IPS-15b (cell line): ENCODE measurements around the gene SDHAF4.
"Not testable (repeated sequence)": the region's sequence is repeated elsewhere in the genome, so short reads cannot be mapped to it uniquely, and the experiment has no call there.

Experiments
- H3K27me3 ChIP-seq: one replicate; pipeline ENCODE4 v1.6.1; 2013; ENCODE audit warnings: low read length; ENCODE audit not compliant: control insufficient read depth, insufficient read depth
- H3K36me3 ChIP-seq: one replicate; pipeline ENCODE4 v1.6.1; 2013; ENCODE audit warnings: low read length; ENCODE audit not compliant: control insufficient read depth, insufficient read depth
- H3K4me1 ChIP-seq: one replicate; pipeline ENCODE4 v1.6.1; 2013; ENCODE audit warnings: mild to moderate bottlenecking, low read length; ENCODE audit not compliant: control insufficient read depth, insufficient read depth
- H3K4me3 ChIP-seq: one replicate; pipeline ENCODE4 v1.5.1; 2013; ENCODE audit warnings: low read depth, low read length
- H3K9ac ChIP-seq: one replicate; pipeline ENCODE4 v1.6.1; 2013; ENCODE audit warnings: low read depth, mild to moderate bottlenecking, low read length
- H3K9me3 ChIP-seq: one replicate; pipeline ENCODE4 v1.6.1; 2013; ENCODE audit warnings: mild to moderate bottlenecking, low read length; ENCODE audit not compliant: control insufficient read depth, insufficient read depth

SDHAF4 gene

DNA sequence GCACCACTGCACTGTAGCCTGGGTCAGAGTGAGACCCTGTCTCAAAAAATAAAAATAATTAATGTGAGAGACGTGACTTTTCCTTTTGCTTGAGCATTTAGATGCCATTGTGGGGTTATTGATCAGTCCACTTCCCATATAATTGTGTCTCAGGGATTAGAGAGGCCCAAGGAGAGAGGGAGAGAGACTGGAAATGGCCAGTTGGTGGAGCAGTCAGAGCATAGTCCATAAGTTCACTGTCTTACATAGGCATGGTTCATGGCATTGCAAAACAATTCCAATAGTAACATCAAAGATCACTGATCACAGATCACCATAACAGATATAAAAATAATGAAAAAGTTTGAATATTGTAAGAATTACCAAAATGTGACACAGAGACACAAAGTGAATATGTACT lies 15.2 kb upstream of the SDHAF4 start:
- Histone ChIP-seq H3K4me3 (no peak overlapping the region), H3K36me3 (no peaks in the 10 kb centered on the region), H3K9me3 (no peaks in the 10 kb centered on the region), H3K4me1 (peaks cover 3% of the 10 kb centered on the region), H3K27me3 (no peaks in the 10 kb centered on the region), H3K9ac (no peak overlapping the region)

DNA sequence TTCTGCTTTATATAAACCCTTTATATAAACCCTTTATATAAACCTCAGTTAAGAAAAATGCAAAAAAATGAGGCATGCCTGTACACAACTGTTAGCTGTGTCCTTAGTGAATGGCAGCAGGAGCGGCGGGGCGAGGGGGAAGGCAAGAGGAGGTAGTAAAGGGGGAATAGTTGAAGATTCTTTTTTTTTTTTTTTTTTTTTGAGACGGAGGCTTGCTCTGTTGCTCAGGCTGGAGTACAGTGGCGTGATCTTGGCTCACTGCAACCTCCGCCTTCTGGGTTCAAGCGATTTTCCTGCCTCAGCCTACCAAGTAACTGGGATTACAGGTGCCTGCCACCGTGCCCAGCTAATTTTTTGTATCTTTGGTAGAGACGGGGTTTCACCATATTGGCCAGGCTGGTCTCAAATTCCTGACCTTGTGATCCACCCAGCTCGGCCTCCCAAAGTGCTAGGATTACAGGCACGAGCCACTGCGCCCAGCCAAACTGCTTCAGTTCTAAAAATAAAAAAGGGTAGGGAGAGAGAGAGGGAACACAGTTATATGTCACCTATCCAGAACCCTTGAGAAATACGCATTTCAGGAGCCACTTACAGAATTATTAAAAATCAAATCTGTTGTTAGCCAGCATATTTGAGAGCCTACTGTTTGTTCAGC lies 14.3 kb upstream of the SDHAF4 start:
- H3K9ac ChIP-seq, H3K27me3 ChIP-seq, H3K4me3 ChIP-seq, H3K36me3 ChIP-seq, H3K9me3 ChIP-seq, H3K4me1 ChIP-seq: not testable (repeated sequence)

DNA sequence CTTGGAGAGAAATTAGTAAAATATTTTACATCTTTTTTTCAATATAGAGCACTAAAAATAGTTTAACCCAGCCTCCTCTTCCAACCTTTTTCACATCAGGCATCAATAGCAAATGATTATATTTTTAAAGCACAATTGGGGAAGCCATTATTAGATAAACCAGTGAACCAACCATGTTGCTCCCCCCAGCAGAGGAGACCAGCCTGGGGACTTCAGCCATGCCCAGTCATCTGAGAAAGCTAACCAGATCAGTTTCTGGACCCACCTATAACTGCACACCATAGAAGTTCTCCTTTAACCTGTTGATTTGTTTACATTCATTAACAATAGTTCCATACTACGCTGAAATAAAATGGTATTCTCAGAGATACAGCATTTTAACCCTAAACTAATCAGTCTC lies 13.8 kb upstream of the SDHAF4 start:
- no peaks in the 10 kb centered on the region for H3K4me1 ChIP-seq
- no peak overlapping the region for H3K9ac ChIP-seq
- H3K9me3 ChIP-seq = no peaks in the 10 kb centered on the region
- H3K36me3 ChIP-seq = no peaks in the 10 kb centered on the region
- no peaks in the 10 kb centered on the region for H3K27me3 ChIP-seq
- H3K4me3 ChIP-seq = no peak overlapping the region

DNA sequence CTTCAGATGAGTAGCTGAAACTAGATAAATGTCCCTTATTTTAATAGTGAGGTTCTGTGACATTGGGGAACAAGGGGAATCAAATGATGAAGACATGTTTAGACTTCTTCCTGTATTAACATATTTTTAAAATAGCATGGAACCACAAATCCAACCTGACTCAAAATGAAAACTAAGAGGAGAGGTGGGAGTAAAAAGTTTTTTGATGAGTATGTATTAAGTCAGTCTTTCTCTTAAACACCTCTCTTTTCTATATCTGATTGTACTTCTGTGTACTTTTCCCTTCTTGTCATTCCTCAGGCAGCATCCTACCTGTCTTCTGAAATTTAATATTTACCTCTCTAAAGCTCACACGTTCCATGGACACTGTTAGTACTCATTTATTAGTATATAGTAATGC lies 8.7 kb upstream of the SDHAF4 start:
- Histone ChIP-seq H3K4me1 (no peaks in the 10 kb centered on the region), H3K36me3 (no peaks in the 10 kb centered on the region), H3K9ac (no peak overlapping the region), H3K9me3 (no peaks in the 10 kb centered on the region), H3K27me3 (no peaks in the 10 kb centered on the region), H3K4me3 (no peak overlapping the region)

GRCh38 chr6:70562401-70562800 lies 4.3 kb upstream of the SDHAF4 start:
- not testable (repeated sequence) for H3K9me3 ChIP-seq, H3K9ac ChIP-seq, H3K36me3 ChIP-seq, H3K4me3 ChIP-seq, H3K4me1 ChIP-seq, H3K27me3 ChIP-seq

GRCh38 chr6:70563530-70563929 lies 3.2 kb upstream of the SDHAF4 start:
- H3K9me3 ChIP-seq = no peaks in the 10 kb centered on the region

DNA sequence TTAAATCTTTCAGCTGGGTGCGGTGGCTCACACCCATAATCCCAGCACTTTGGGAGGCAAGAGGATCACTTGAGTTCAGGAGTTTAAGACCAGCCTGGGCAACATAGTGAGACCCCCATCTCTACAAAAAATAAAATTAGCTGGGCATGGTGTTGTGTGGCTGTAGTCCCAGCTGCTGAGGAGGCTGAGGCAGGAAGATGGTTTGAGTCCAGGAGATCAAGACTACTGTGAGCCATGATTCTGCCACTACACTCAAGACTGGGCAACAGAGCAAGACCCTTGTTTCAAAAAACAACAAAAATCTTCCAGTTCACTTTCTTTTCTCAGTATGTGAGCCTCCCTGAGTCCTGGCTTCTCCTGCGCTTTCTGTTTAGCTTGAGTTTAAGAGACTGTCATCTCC lies 7.9 kb downstream of the SDHAF4 start:
- no peaks in the 10 kb centered on the region for H3K4me1 ChIP-seq
- no peak overlapping the region for H3K4me3 ChIP-seq

More at GRCh38 chr6:70563530-70563929, 3.2 kb upstream of the SDHAF4 start:
- no peaks in the 10 kb centered on the region for H3K36me3 ChIP-seq
- H3K4me3 ChIP-seq = no peak overlapping the region
- H3K27me3 ChIP-seq = no peaks in the 10 kb centered on the region
- no peaks in the 10 kb centered on the region for H3K4me1 ChIP-seq
- H3K9ac ChIP-seq = no peak overlapping the region

GRCh38 chr6:70575899-70576495 lies 9.3 kb downstream of the SDHAF4 start:
- no peaks in the 10 kb centered on the region for H3K27me3 ChIP-seq
- no peaks in the 10 kb centered on the region for H3K4me1 ChIP-seq
- no peak overlapping the region for H3K4me3 ChIP-seq
- peaks cover 3% of the 10 kb centered on the region for H3K36me3 ChIP-seq
- H3K9me3 ChIP-seq = no peaks in the 10 kb centered on the region
- no peak overlapping the region for H3K9ac ChIP-seq

More for the DNA sequence above, 7.9 kb downstream of the SDHAF4 start:
- H3K9me3 ChIP-seq = no peaks in the 10 kb centered on the region
- H3K27me3 ChIP-seq = no peaks in the 10 kb centered on the region
- peaks cover 3% of the 10 kb centered on the region for H3K36me3 ChIP-seq
- H3K9ac ChIP-seq = no peak overlapping the region

GRCh38 chr6:70586114-70586513 lies 19.4 kb downstream of the SDHAF4 start:
- no peaks in the 10 kb centered on the region for H3K4me1 ChIP-seq
- no peaks in the 10 kb centered on the region for H3K9me3 ChIP-seq

DNA sequence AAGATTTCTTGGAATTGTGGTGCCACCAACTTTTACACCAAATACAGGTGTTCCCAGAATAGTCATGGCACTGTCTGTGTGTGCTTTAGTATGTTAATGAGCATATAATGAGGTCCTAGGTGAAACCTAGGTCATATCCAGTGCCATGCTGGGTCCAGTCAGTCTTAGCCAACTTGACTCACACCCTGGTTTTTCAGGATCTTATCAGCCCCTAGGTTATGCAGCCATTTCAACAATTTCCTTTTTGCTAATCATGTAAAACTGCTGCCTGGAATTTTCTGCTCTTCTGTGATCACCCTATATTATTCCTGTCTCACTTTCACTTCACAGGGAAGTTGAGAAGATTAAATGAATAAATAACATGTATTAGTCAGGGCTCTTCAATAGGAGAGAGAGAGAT lies 23.7 kb downstream of the SDHAF4 start:
- H3K4me3 ChIP-seq = no peak overlapping the region
- peaks cover 5% of the 10 kb centered on the region for H3K36me3 ChIP-seq
- no peaks in the 10 kb centered on the region for H3K4me1 ChIP-seq
- no peaks in the 10 kb centered on the region for H3K9me3 ChIP-seq
- no peak overlapping the region for H3K9ac ChIP-seq
- H3K27me3 ChIP-seq = no peaks in the 10 kb centered on the region

More at GRCh38 chr6:70586114-70586513, 19.4 kb downstream of the SDHAF4 start:
- H3K27me3 ChIP-seq = no peaks in the 10 kb centered on the region
- peaks cover 2% of the 10 kb centered on the region for H3K36me3 ChIP-seq
- H3K4me3 ChIP-seq = no peak overlapping the region
- no peak overlapping the region for H3K9ac ChIP-seq

DNA sequence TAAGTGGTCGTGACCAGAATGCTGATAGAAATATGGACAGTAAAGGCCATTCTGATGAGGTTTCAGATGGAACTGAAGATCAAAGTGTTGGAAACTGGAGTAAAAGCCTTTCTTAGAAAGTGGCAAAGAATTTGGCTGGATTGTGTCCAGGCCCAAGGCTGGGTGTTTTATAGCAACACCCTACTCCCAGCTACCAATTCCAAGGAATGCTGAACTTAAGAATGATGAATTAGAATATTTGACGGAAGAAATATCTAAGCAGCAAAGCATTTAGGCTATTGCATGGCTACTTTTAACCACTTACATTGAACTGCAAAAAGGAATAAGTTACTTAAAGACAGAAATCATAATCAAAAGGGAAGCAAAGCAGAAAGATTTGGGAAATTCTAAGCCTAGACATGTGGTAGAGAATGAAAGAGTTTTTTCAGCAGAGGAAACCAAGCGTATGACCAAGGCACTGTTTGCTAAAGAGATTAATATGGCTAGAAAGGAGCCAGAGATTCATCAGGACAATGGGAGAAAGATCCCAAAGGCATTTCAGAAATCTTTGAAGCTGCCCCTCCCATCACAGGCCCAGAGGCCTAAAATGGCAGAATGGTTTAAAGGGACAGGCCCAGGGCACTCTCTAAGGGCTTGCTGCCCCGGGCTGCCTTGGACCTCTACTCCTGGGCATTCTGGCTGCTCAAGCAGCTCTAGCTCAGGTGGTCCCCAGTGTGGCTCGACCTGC lies 25.8 kb downstream of the SDHAF4 start:
- H3K9me3 ChIP-seq = no peaks in the 10 kb centered on the region
- no peak overlapping the region for H3K9ac ChIP-seq
- H3K4me1 ChIP-seq = no peaks in the 10 kb centered on the region
- H3K27me3 ChIP-seq = no peaks in the 10 kb centered on the region
- H3K36me3 ChIP-seq = peaks cover 5% of the 10 kb centered on the region
- no peak overlapping the region for H3K4me3 ChIP-seq

DNA sequence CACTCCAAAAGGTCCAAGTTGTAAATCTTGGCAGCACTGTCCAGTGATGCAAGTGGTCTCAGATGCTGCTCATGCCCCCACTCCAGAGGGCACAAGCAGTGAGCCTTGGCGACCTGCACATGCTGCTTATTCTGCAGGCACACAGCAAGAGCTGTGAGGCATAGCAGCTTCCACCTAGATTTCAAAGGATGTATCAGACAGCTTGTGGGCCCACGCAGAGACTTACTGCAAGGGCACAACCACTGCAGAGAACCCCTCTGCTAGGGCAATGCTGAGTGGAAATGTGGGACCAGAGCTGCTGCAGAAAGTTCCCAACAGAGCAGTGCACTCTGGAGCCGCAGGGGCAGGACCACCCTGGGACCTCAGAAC lies 26.4 kb downstream of the SDHAF4 start:
- no peak overlapping the region for H3K9ac ChIP-seq

More for the DNA sequence above, 26.4 kb downstream of the SDHAF4 start:
- Histone ChIP-seq H3K27me3 (no peaks in the 10 kb centered on the region), H3K4me1 (no peaks in the 10 kb centered on the region), H3K9me3 (no peaks in the 10 kb centered on the region), H3K4me3 (no peak overlapping the region), H3K36me3 (peaks cover 5% of the 10 kb centered on the region)
